ENCODE data around the gene NDUFS8.

NDUFS8 gene

GRCh38 chr11:68051191-68052136 is 21.0 kb downstream of the NDUFS8 start:
- no peak for TF ChIP-seq CTCF (IDR thresholded peaks at IDR 0.05; ENCODE audit: insufficient read depth, low read depth, low read length, missing control alignments)
- no peak overlapping the region for H3K4me3 ChIP-seq (ENCODE audit: low read length)
- no peak for DNase-seq (ENCODE audit: low read depth)

GRCh38 chr11:68052137-68052873 is 21.8 kb downstream of the NDUFS8 start:
- no peak for DNase-seq (ENCODE audit: low read depth)
- no peak for TF ChIP-seq CTCF (IDR thresholded peaks at IDR 0.05; ENCODE audit: insufficient read depth, low read depth, low read length, missing control alignments)
- no peak overlapping the region for H3K4me3 ChIP-seq (ENCODE audit: low read length)

- no peak for TF ChIP-seq CTCF (IDR thresholded peaks at IDR 0.05; ENCODE audit: insufficient read depth, low read depth, low read length, missing control alignments)
- H3K4me3 ChIP-seq (ENCODE audit: low read length) = no peak overlapping the region
- DNase-seq (ENCODE audit: low read depth) = no peak
Measured at GRCh38 chr11:68053117-68053516, 22.6 kb downstream of the NDUFS8 start.

- TF ChIP-seq CTCF (IDR thresholded peaks at IDR 0.05; ENCODE audit: insufficient read depth, low read depth, low read length, missing control alignments) = no peak
- no peak overlapping the region for H3K4me3 ChIP-seq (ENCODE audit: low read length)
- no peak for DNase-seq (ENCODE audit: low read depth)
Measured at GRCh38 chr11:68053981-68054812, 23.7 kb downstream of the NDUFS8 start.

GRCh38 chr11:68056317-68057285 is 26.1 kb downstream of the NDUFS8 start:
- DNase-seq (ENCODE audit: low read depth) = no peak
- no peak for TF ChIP-seq CTCF (IDR thresholded peaks at IDR 0.05; ENCODE audit: insufficient read depth, low read depth, low read length, missing control alignments)

GRCh38 chr11:68057807-68058206 is 27.3 kb downstream of the NDUFS8 start:
- TF ChIP-seq CTCF (IDR thresholded peaks at IDR 0.05; ENCODE audit: insufficient read depth, low read depth, low read length, missing control alignments) = no peak
- no peak overlapping the region for H3K4me3 ChIP-seq (ENCODE audit: low read length)
- no peak for DNase-seq (ENCODE audit: low read depth)

More at GRCh38 chr11:68056317-68057285, 26.1 kb downstream of the NDUFS8 start:
- no peak overlapping the region for H3K4me3 ChIP-seq (ENCODE audit: low read length)
